Naive thymus-derived CD4-positive, alpha-beta T cell (primary cell): Measurements from ENCODE around the gene EFCAB12. TPM values are rescaled to one million over a fixed set of nuclear protein-coding genes. Genes with fewer than 3 reads are reported as not detected.
"Not testable (repeated sequence)": the region's sequence is repeated elsewhere in the genome, so short reads cannot be mapped to it uniquely, and the experiment has no call there.

ENCODE experiments used
- ATAC-seq: fragments of 150-1000 bp; cut with Tn5 transposase; 2 replicates; pipeline ENCODE4 v1.10.0; 2021; ENCODE audit warnings: mild to moderate bottlenecking, moderate library complexity
- CTCF ChIA-PET: fragments of 350-600 bp; sonication (Branson Sonifier 250); formaldehyde crosslinking; loops from one replicate; lab custom pipeline; 2021; ENCODE audit warnings: antibody characterized with exemption; lab: Charles Lee
- POLR2A ChIA-PET: fragments of 350-600 bp; sonication (Branson Sonifier 250); formaldehyde crosslinking; loops from one replicate; lab custom pipeline; 2021; ENCODE audit warnings: antibody characterized with exemption, inconsistent platforms; lab: Charles Lee
- DNase-seq, 9 donors: peaks; one replicate each; pipeline versions ENCODE4 v3.0.0 to v3.0.0-alpha.2; 2020 to 2022; ENCODE audit warnings: mixed read lengths in 1 of 9
- H3K27ac ChIP-seq: one replicate; pipeline ENCODE4 v1.7.0; 2013; ENCODE audit warnings: mild to moderate bottlenecking, low read depth, low read length, moderate library complexity
- H3K27me3 ChIP-seq, 2 donors: one replicate each; pipeline ENCODE4 v1.7.0; 2013; ENCODE audit warnings: low read length in 2 of 2, mild to moderate bottlenecking in 2 of 2, moderate library complexity in 2 of 2; ENCODE audit not compliant: control insufficient read depth in 2 of 2, insufficient read depth in 2 of 2
- H3K36me3 ChIP-seq, 3 experiments: 1 replicate in 2 of 3; 2 replicates in 1 of 3; pipeline ENCODE4 v1.7.0; 2013; ENCODE audit warnings: low read length in 3 of 3, mild to moderate bottlenecking in 3 of 3, moderate library complexity in 1 of 3; ENCODE audit not compliant: insufficient read depth in 3 of 3, control insufficient read depth in 2 of 3
- H3K4me1 ChIP-seq, 2 donors: one replicate each; pipeline ENCODE4 v1.7.0; 2013; ENCODE audit warnings: low read length in 2 of 2, mild to moderate bottlenecking in 2 of 2, moderate library complexity in 1 of 2; ENCODE audit not compliant: control insufficient read depth in 2 of 2, insufficient read depth in 2 of 2
- H3K4me3 ChIP-seq: 2 replicates; pipeline ENCODE4 v1.7.0; 2013; ENCODE audit warnings: mild to moderate bottlenecking, low read length
- H3K9me3 ChIP-seq, 3 experiments: 1 replicate in 2 of 3; 2 replicates in 1 of 3; pipeline ENCODE4 v1.7.0; 2013; ENCODE audit warnings: low read length in 3 of 3; ENCODE audit not compliant: control insufficient read depth in 2 of 3
- H3K27ac Mint-ChIP-seq, 9 donors: one replicate each; pipeline ENCODE4 v1.8.0; 2020 to 2022; ENCODE audit warnings: mixed read lengths in 9 of 9, mild to moderate bottlenecking in 8 of 9, moderate library complexity in 5 of 9, inconsistent platforms in 2 of 9
- H3K27me3 Mint-ChIP-seq, 5 donors: one replicate each; pipeline ENCODE4 v1.8.0; 2021 to 2022; ENCODE audit warnings: mixed read lengths in 5 of 5, mild to moderate bottlenecking in 1 of 5
- H3K36me3 Mint-ChIP-seq, 5 donors: one replicate each; pipeline ENCODE4 v1.8.0; 2020 to 2022; ENCODE audit warnings: mixed read lengths in 5 of 5, mild to moderate bottlenecking in 3 of 5, inconsistent platforms in 1 of 5
- H3K4me1 Mint-ChIP-seq, 7 donors: one replicate each; pipeline ENCODE4 v1.8.0; 2020 to 2022; ENCODE audit warnings: mixed read lengths in 7 of 7, mild to moderate bottlenecking in 3 of 7, inconsistent platforms in 1 of 7
- H3K4me3 Mint-ChIP-seq, 10 donors: one replicate each; pipeline ENCODE4 v1.8.0; 2020 to 2022; ENCODE audit warnings: mild to moderate bottlenecking in 10 of 10, mixed read lengths in 10 of 10, moderate library complexity in 6 of 10, inconsistent platforms in 2 of 10
- H3K9me3 Mint-ChIP-seq, 11 donors: one replicate each; pipeline ENCODE4 v1.8.0; 2020 to 2022; ENCODE audit warnings: mixed read lengths in 11 of 11, mild to moderate bottlenecking in 4 of 11, inconsistent platforms in 1 of 11, moderate library complexity in 1 of 11
- intact Hi-C, 2 donors: fragments of 100-400 bp; cut with micrococcal nuclease; formaldehyde crosslinking; loops; one replicate each; pipeline ENCODE4 v1.15.1; 2023
- polyA plus RNA-seq, 2 donors: library from polyadenylated mRNA; unstranded; fragments of 300-500 nt; fragmentation: Illumina TruSeq; gene quantifications; one replicate each; pipeline ENCODE4 v1.2.3, GENCODE V29; 2021
- total RNA-seq, 6 experiments: library from RNA in 5 of 6; stranded (reverse) in 5 of 6; gene quantifications; 1 replicate in 5 of 6; 2 replicates in 1 of 6; pipeline ENCODE4 v1.2.3 and lab custom pipeline; 2021 to 2026

Gene EFCAB12
- total and polyA plus RNA-seq, 7 experiments from 2014 or later, result 0.31 to 2.7 (median 2.1) TPM; not detected in 1

- Mint-ChIP-seq H3K4me1 (no peaks in the 10 kb centered on the region), H3K36me3 (no peaks in the 10 kb centered on the region), H3K27ac (no peak overlapping the region), H3K9me3 (no peaks in the 10 kb centered on the region), H3K4me3 (no peak overlapping the region), H3K27me3 (peaks cover 0 to 14% (median 0%) of the 10 kb centered on the region in 5 donors)
- no peaks in the 10 kb centered on the region for H3K27me3 ChIP-seq
- intact Hi-C loops, result no loop called here
- H3K9me3 ChIP-seq, result no peaks in the 10 kb centered on the region
- ATAC-seq (no peak), DNase-seq (no peak)
- ChIA-PET CTCF (interaction anchor here (0.6 kb wide), 1 partner anchor 100 kb away, joined by 3 read pairs; a partner anchor contains a TSS), POLR2A (no interaction called here)
- H3K36me3 ChIP-seq, result no peaks in the 10 kb centered on the region
- no peaks in the 10 kb centered on the region for H3K4me1 ChIP-seq
- no peak overlapping the region for H3K4me3 ChIP-seq
- no peak overlapping the region for H3K27ac ChIP-seq
These were observed 12.6 kb downstream of the EFCAB12 start for GRCh38 chr3:129415830-129416229.

- ChIA-PET POLR2A (no interaction called here), CTCF (no interaction called here)
- Mint-ChIP-seq H3K27ac (peak overlapping the region in 1 of 9 donors; percentile 42), H3K27me3 (peaks cover 0 to 14% (median 0%) of the 10 kb centered on the region in 5 donors), H3K4me1 (no peaks in the 10 kb centered on the region), H3K9me3 (no peaks in the 10 kb centered on the region), H3K36me3 (no peaks in the 10 kb centered on the region), H3K4me3 (no peak overlapping the region)
- DNase-seq (no peak), ATAC-seq (no peak)
- Histone ChIP-seq H3K4me3 (no peak overlapping the region), H3K27ac (no peak overlapping the region), H3K36me3 (no peaks in the 10 kb centered on the region), H3K27me3 (no peaks in the 10 kb centered on the region), H3K9me3 (no peaks in the 10 kb centered on the region), H3K4me1 (no peaks in the 10 kb centered on the region)
- intact Hi-C loops, result no loop called here
These were observed 13.1 kb downstream of the EFCAB12 start for GRCh38 chr3:129415378-129415777.

- no peaks in the 10 kb centered on the region for H3K27me3 ChIP-seq
- no peak overlapping the region for H3K4me3 Mint-ChIP-seq
- no peaks in the 10 kb centered on the region for H3K36me3 ChIP-seq
- ChIA-PET POLR2A (no interaction called here), CTCF (no interaction called here)
- no peak overlapping the region for H3K27ac Mint-ChIP-seq
- H3K9me3 ChIP-seq, result no peaks in the 10 kb centered on the region
- H3K4me1 Mint-ChIP-seq, result no peaks in the 10 kb centered on the region
- no peak overlapping the region for H3K27ac ChIP-seq
- ATAC-seq (no peak), DNase-seq (no peak)
- no peak overlapping the region for H3K4me3 ChIP-seq
- intact Hi-C loops, result no loop called here
- no peaks in the 10 kb centered on the region for H3K9me3 Mint-ChIP-seq
- H3K4me1 ChIP-seq, result no peaks in the 10 kb centered on the region
- H3K36me3 Mint-ChIP-seq, result no peaks in the 10 kb centered on the region
- H3K27me3 Mint-ChIP-seq, result peaks cover 0 to 14% (median 0%) of the 10 kb centered on the region in 5 donors
These were observed 14.5 kb downstream of the EFCAB12 start for GRCh38 chr3:129413687-129414506.

- CTCF ChIA-PET, result interaction anchor here (1.8 kb wide), 1 partner anchor 13 kb away, joined by 5 read pairs; no protein-coding TSS in a partner anchor
These were observed 15.2 kb downstream of the EFCAB12 start for GRCh38 chr3:129413238-129413637.

GRCh38 chr3:129412542-129413198, 15.8 kb downstream of the EFCAB12 start:
- no peak for DNase-seq
- no peaks in the 10 kb centered on the region for H3K36me3 ChIP-seq
- ChIA-PET CTCF (interaction anchor here (1.8 kb wide), 1 partner anchor 13 kb away, joined by 5 read pairs; no protein-coding TSS in a partner anchor), POLR2A (no interaction called here)
- H3K4me1 Mint-ChIP-seq, result no peaks in the 10 kb centered on the region
- H3K27ac Mint-ChIP-seq, result no peak overlapping the region
- peaks cover 0 to 14% (median 0%) of the 10 kb centered on the region in 5 donors for H3K27me3 Mint-ChIP-seq
- ATAC-seq, result no peak
- no peak overlapping the region for H3K27ac ChIP-seq
- H3K9me3 Mint-ChIP-seq, result peaks cover 0 to 1% (median 0%) of the 10 kb centered on the region in 11 donors
- no peaks in the 10 kb centered on the region for H3K9me3 ChIP-seq
- no peaks in the 10 kb centered on the region for H3K36me3 Mint-ChIP-seq
- H3K27me3 ChIP-seq, result no peaks in the 10 kb centered on the region
- no peak overlapping the region for H3K4me3 Mint-ChIP-seq
- intact Hi-C loops, result no loop called here
- H3K4me1 ChIP-seq, result no peaks in the 10 kb centered on the region
- no peak overlapping the region for H3K4me3 ChIP-seq

More at GRCh38 chr3:129413238-129413637, 15.2 kb downstream of the EFCAB12 start:
- H3K4me3 Mint-ChIP-seq, H3K36me3 Mint-ChIP-seq, H3K27ac Mint-ChIP-seq, H3K27me3 ChIP-seq, ATAC-seq, POLR2A ChIA-PET, H3K36me3 ChIP-seq, H3K4me3 ChIP-seq, H3K9me3 Mint-ChIP-seq, H3K27ac ChIP-seq, intact Hi-C loops, H3K9me3 ChIP-seq, H3K4me1 Mint-ChIP-seq, DNase-seq, H3K4me1 ChIP-seq: not testable (repeated sequence)
- peaks cover 0 to 14% (median 0%) of the 10 kb centered on the region in 5 donors for H3K27me3 Mint-ChIP-seq

- Histone ChIP-seq H3K4me3 (no peak overlapping the region), H3K36me3 (no peaks in the 10 kb centered on the region), H3K27me3 (no peaks in the 10 kb centered on the region), H3K9me3 (no peaks in the 10 kb centered on the region), H3K4me1 (no peaks in the 10 kb centered on the region), H3K27ac (no peak overlapping the region)
- no peaks in the 10 kb centered on the region for H3K4me1 Mint-ChIP-seq
- no peaks in the 10 kb centered on the region for H3K36me3 Mint-ChIP-seq
- ChIA-PET CTCF (interaction anchor here (0.5 kb wide), 1 partner anchor 441 kb away, joined by 5 read pairs; no protein-coding TSS in a partner anchor), POLR2A (no interaction called here)
- H3K9me3 Mint-ChIP-seq, result peaks cover 0 to 1% (median 0%) of the 10 kb centered on the region in 11 donors
- no peak for ATAC-seq
- H3K4me3 Mint-ChIP-seq, result no peak overlapping the region
- DNase-seq, result no peak
- peaks cover 0 to 14% (median 0%) of the 10 kb centered on the region in 5 donors for H3K27me3 Mint-ChIP-seq
- no peak overlapping the region for H3K27ac Mint-ChIP-seq
- intact Hi-C loops, result no loop called here
These were observed 17.5 kb downstream of the EFCAB12 start for GRCh38 chr3:129410971-129411370.
